Tibial artery (tissue), 4 donors: ENCODE data around the gene PROC.
"Not testable (repeated sequence)": the region's sequence is repeated elsewhere in the genome, so short reads cannot be mapped to it uniquely, and the experiment has no call there.

Source experiments
- DNase-seq, 2 donors: peaks; one replicate each; pipeline ENCODE4 v3.0.0-alpha.2; 2019
- H3K27ac ChIP-seq, 2 donors: fragments of 200-600 bp; sonication (generic) in 1 of 2; 1 replicate in 1 of 2; 2 replicates in 1 of 2; pipeline ENCODE4 v1.5.1; 2018 to 2019; ENCODE audit warnings: mild to moderate bottlenecking in 1 of 2
- H3K27me3 ChIP-seq, 2 donors: fragments of 200-600 bp; sonication (generic) in 1 of 2; one replicate each; pipeline versions ENCODE4 v1.5.1 to v1.6.0; 2016 to 2019
- H3K36me3 ChIP-seq, 3 donors: fragments of 200-600 bp; sonication (generic) in 2 of 3; one replicate each; pipeline ENCODE4 v1.5.1; 2016 to 2019; ENCODE audit warnings: mild to moderate bottlenecking in 2 of 3
- H3K4me1 ChIP-seq, 4 donors: fragments of 200-600 bp; sonication (generic) in 2 of 4; 1 replicate in 3 of 4; 2 replicates in 1 of 4; pipeline ENCODE4 v1.5.1; 2016 to 2019
- H3K4me3 ChIP-seq, 2 donors: fragments of 200-600 bp; sonication (generic) in 1 of 2; 1 replicate in 1 of 2; 2 replicates in 1 of 2; pipeline ENCODE4 v1.5.1; 2018 to 2019; ENCODE audit warnings: mild to moderate bottlenecking in 2 of 2
- H3K9me3 ChIP-seq, 3 donors: fragments of 200-600 bp; sonication (generic) in 1 of 3; one replicate each; pipeline ENCODE4 v1.5.1; 2016 to 2019
- CTCF ChIP-seq, 2 experiments: fragments of 200-600 bp in 1 of 2; fragments of 450-650 bp in 1 of 2; IDR thresholded peaks; one replicate each; pipeline ENCODE4 v1.5.1; 2017 to 2019; ENCODE audit warnings: antibody characterized with exemption in 2 of 2, mild to moderate bottlenecking in 1 of 2, moderate library complexity in 1 of 2
- intact Hi-C: fragments of 100-400 bp; cut with DNase I; formaldehyde crosslinking; loops from one replicate; pipeline ENCODE4 v1.15.0; 2023; ENCODE audit warnings: low total_unique reads

The PROC gene

GRCh38 chr2:127407661-127408003, 10.6 kb upstream of the PROC start:
- Histone ChIP-seq H3K4me3 (peak overlapping the region; percentile 50 to 61), H3K4me1 (peaks cover 0 to 74% (median 55%) of the 10 kb centered on the region in 4 donors), H3K27me3 (no peaks in the 10 kb centered on the region), H3K9me3 (no peaks in the 10 kb centered on the region), H3K27ac (peak overlapping the region; percentile 94 to 98), H3K36me3 (no peaks in the 10 kb centered on the region)
- no peak for TF ChIP-seq CTCF (IDR thresholded peaks at IDR 0.05)
- intact Hi-C loops: no loop called here
- DNase-seq: no peak

GRCh38 chr2:127408004-127408806, 10.0 kb upstream of the PROC start:
- intact Hi-C loops: no loop called here
- H3K36me3 ChIP-seq: no peaks in the 10 kb centered on the region
- peak; percentile 88 to 96 for DNase-seq
- no peaks in the 10 kb centered on the region for H3K9me3 ChIP-seq
- H3K27me3 ChIP-seq: no peaks in the 10 kb centered on the region
- peak overlapping the region; percentile 94 to 98 for H3K27ac ChIP-seq
- H3K4me1 ChIP-seq: peaks cover 0 to 80% (median 56%) of the 10 kb centered on the region in 4 donors
- H3K4me3 ChIP-seq: peak overlapping the region; percentile 50 to 61
- TF ChIP-seq CTCF (IDR thresholded peaks at IDR 0.05): no peak

DNA sequence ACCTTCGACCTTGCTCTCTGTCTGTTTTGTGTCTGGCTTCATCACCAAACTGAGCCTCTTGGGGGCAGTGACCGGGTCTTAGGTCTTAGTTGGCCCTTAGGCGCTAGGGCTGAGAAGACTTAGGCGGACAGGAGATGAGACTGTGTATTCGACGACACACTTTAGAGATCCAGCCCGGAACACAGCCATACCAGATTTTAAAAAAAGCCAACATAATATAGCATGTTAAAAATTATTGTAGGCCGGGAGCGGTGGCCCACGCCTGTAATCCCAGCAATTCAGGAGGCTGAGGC, 9.5 kb upstream of the PROC start:
- no peak for DNase-seq
- Histone ChIP-seq H3K4me1 (peaks cover 0 to 85% (median 61%) of the 10 kb centered on the region in 4 donors), H3K9me3 (no peaks in the 10 kb centered on the region), H3K36me3 (no peaks in the 10 kb centered on the region), H3K4me3 (peak overlapping the region; percentile 50 to 61), H3K27me3 (no peaks in the 10 kb centered on the region), H3K27ac (peak overlapping the region; percentile 94 to 98)
- no peak for TF ChIP-seq CTCF (IDR thresholded peaks at IDR 0.05)
- intact Hi-C loops: no loop called here

- Histone ChIP-seq H3K4me1 (peaks cover 0 to 90% (median 64%) of the 10 kb centered on the region in 4 donors), H3K27ac (peak overlapping the region; percentile 74 to 98)
- intact Hi-C loops, H3K4me3 ChIP-seq, H3K36me3 ChIP-seq, DNase-seq, H3K9me3 ChIP-seq, H3K27me3 ChIP-seq: not testable (repeated sequence)
Observed at GRCh38 chr2:127409716-127410115, 8.5 kb upstream of the PROC start.

- no peaks in the 10 kb centered on the region for H3K27me3 ChIP-seq
- H3K4me3 ChIP-seq: peak overlapping the region in 1 of 2 donors; percentile 31
- H3K27ac ChIP-seq: peak overlapping the region; percentile 74 to 98
- peaks cover 0 to 90% (median 66%) of the 10 kb centered on the region in 4 donors for H3K4me1 ChIP-seq
- TF ChIP-seq CTCF (IDR thresholded peaks at IDR 0.05): no peak
- H3K36me3 ChIP-seq: no peaks in the 10 kb centered on the region
- H3K9me3 ChIP-seq: no peaks in the 10 kb centered on the region
- intact Hi-C loops: no loop called here
- DNase-seq: no peak
Observed at GRCh38 chr2:127410871-127411652, 7.2 kb upstream of the PROC start.
